DND-41 (cell line): ENCODE data around the gene TBC1D20.
A peak's percentile ranks its signal among the peaks of the same experiment; 100 is the strongest.

Experiments
- ATAC-seq: fragments of 200-7000 bp; cut with Tn5 transposase; 3 replicates; pipeline ENCODE4 v1.9.1; 2021; ENCODE audit warnings: low read depth; ENCODE audit not compliant: insufficient read depth
- DNase-seq: peaks from one replicate; pipeline ENCODE4 v3.0.0-alpha.2; 2020
- H2AFZ ChIP-seq: 2 replicates; pipeline ENCODE4 v1.6.0; 2012; ENCODE audit warnings: low read depth, low read length
- H3K27ac ChIP-seq: 2 replicates; pipeline ENCODE4 v1.5.1; 2012; ENCODE audit warnings: low read length, inconsistent platforms
- H3K27me3 ChIP-seq: fragments of 200-600 bp; sonication (generic); 2 replicates; pipeline ENCODE4 v1.6.0; 2012; ENCODE audit warnings: low read length, mild to moderate bottlenecking, inconsistent platforms; ENCODE audit not compliant: insufficient read depth, poor library complexity
- H3K36me3 ChIP-seq: 2 replicates; pipeline ENCODE4 v1.5.1; 2012; ENCODE audit warnings: low read length, inconsistent platforms; ENCODE audit not compliant: insufficient read depth
- H3K4me1 ChIP-seq: 2 replicates; pipeline ENCODE4 v1.5.1; 2012; ENCODE audit warnings: mild to moderate bottlenecking, low read length; ENCODE audit not compliant: insufficient read depth
- H3K4me2 ChIP-seq: 2 replicates; pipeline ENCODE4 v1.6.0; 2012; ENCODE audit warnings: mild to moderate bottlenecking, moderate library complexity, low read length, inconsistent platforms; ENCODE audit not compliant: insufficient read depth
- H3K4me3 ChIP-seq, 2 experiments: fragments of 200-600 bp in 1 of 2; shearing (Covaris generic) in 1 of 2; 2 replicates each; pipeline ENCODE4 v1.5.1; 2012 to 2016; ENCODE audit warnings: inconsistent platforms in 2 of 2, low read length in 2 of 2, mild to moderate bottlenecking in 2 of 2, low read depth in 1 of 2, moderate library complexity in 1 of 2
- H3K79me2 ChIP-seq: 2 replicates; pipeline ENCODE4 v1.6.0; 2012; ENCODE audit warnings: low read length, inconsistent platforms; ENCODE audit not compliant: insufficient read depth
- H3K9ac ChIP-seq: 2 replicates; pipeline ENCODE4 v1.6.0; 2012; ENCODE audit warnings: low read depth, mild to moderate bottlenecking, inconsistent platforms, low read length, moderate library complexity
- H3K9me3 ChIP-seq: 2 replicates; pipeline ENCODE4 v1.5.1; 2012; ENCODE audit warnings: low read length, moderate library complexity, mild to moderate bottlenecking, inconsistent platforms; ENCODE audit not compliant: insufficient read depth, severe bottlenecking
- H4K20me1 ChIP-seq: 2 replicates; pipeline ENCODE4 v1.6.0; 2012; ENCODE audit warnings: low read length; ENCODE audit not compliant: insufficient read depth
- CTCF ChIP-seq: IDR thresholded peaks from 2 replicates; pipeline ENCODE4 v1.5.1; 2012; ENCODE audit warnings: borderline replicate concordance, low read length, moderate library complexity, mild to moderate bottlenecking; ENCODE audit not compliant: poor library complexity, severe bottlenecking; ENCODE audit errors: extremely low read depth
- EZH2 ChIP-seq: IDR thresholded peaks from 3 replicates; pipeline ENCODE4 v1.6.1; 2012; ENCODE audit warnings: borderline replicate concordance, low read depth, mild to moderate bottlenecking, moderate library complexity, low read length, inconsistent platforms; ENCODE audit not compliant: severe bottlenecking

TBC1D20 gene

GRCh38 chr20:404088-404487 lies 58.2 kb downstream of the TBC1D20 start:
- H4K20me1 ChIP-seq = no peaks in the 10 kb centered on the region
- peaks cover 4% of the 10 kb centered on the region; the same call in 1 of the 2 replicates for H3K36me3 ChIP-seq
- no peak overlapping the region for H3K4me3 ChIP-seq
- no peak overlapping the region for H2AFZ ChIP-seq
- no peaks in the 10 kb centered on the region for H3K27me3 ChIP-seq
- H3K9ac ChIP-seq = no peak overlapping the region
- ATAC-seq (no peak), DNase-seq (no peak)
- H3K4me1 ChIP-seq = peaks cover 61% of the 10 kb centered on the region
- H3K79me2 ChIP-seq = peaks cover 10% of the 10 kb centered on the region
- H3K27ac ChIP-seq = peak overlapping the region; percentile 17; the same call in 1 of the 2 replicates
- no peak for TF ChIP-seq EZH2
- TF ChIP-seq CTCF = no peak
- no peak overlapping the region for H3K4me2 ChIP-seq
- no peaks in the 10 kb centered on the region for H3K9me3 ChIP-seq

GRCh38 chr20:403582-403957 lies 58.8 kb downstream of the TBC1D20 start:
- Histone ChIP-seq H3K27ac (peak overlapping the region; percentile 77; the same call in 1 of the 2 replicates), H3K9me3 (no peaks in the 10 kb centered on the region), H2AFZ (no peak overlapping the region), H3K4me2 (no peak overlapping the region), H3K4me3 (no peak overlapping the region), H4K20me1 (no peaks in the 10 kb centered on the region), H3K36me3 (peaks cover 4% of the 10 kb centered on the region), H3K9ac (no peak overlapping the region), H3K27me3 (no peaks in the 10 kb centered on the region), H3K79me2 (peaks cover 5% of the 10 kb centered on the region), H3K4me1 (peaks cover 58% of the 10 kb centered on the region)
- ATAC-seq = no peak
- TF ChIP-seq EZH2 (no peak), CTCF (no peak)
- DNase-seq = no peak

GRCh38 chr20:402898-403581 lies 59.3 kb downstream of the TBC1D20 start:
- Histone ChIP-seq H3K36me3 (no peaks in the 10 kb centered on the region; the same call in 1 of the 2 replicates), H3K27ac (peak overlapping the region; percentile 77), H3K4me3 (no peak overlapping the region), H3K4me2 (peak overlapping the region; percentile 19; the same call in 1 of the 2 replicates), H3K9ac (peak overlapping the region; percentile 34; the same call in 1 of the 2 replicates), H3K4me1 (peaks cover 58% of the 10 kb centered on the region), H3K79me2 (no peaks in the 10 kb centered on the region; the same call in 1 of the 2 replicates), H3K27me3 (no peaks in the 10 kb centered on the region), H3K9me3 (no peaks in the 10 kb centered on the region), H2AFZ (no peak overlapping the region), H4K20me1 (no peaks in the 10 kb centered on the region)
- DNase-seq = peak; percentile 53
- no peak for TF ChIP-seq EZH2
- no peak for TF ChIP-seq CTCF
- peak; percentile 4; the same call in 2 of the 3 replicates for ATAC-seq
